Hepatocyte (in vitro differentiated cells): ENCODE results near the gene ANKRD1. TPM values are rescaled to one million over a fixed set of nuclear protein-coding genes. Genes with fewer than 3 reads are reported as not detected.

Experiments
- DNase-seq: peaks from one replicate; pipeline ENCODE4 v3.0.0-alpha.2; 2016; ENCODE audit warnings: low spot score
- H2AFZ ChIP-seq: fragments of 200-600 bp; sonication (generic); 2 replicates; pipeline ENCODE4 v1.6.0; 2016; ENCODE audit warnings: antibody characterized with exemption, mild to moderate bottlenecking
- H3K27ac ChIP-seq: fragments of 200-600 bp; sonication (generic); 2 replicates; pipeline ENCODE4 v1.5.1; 2016; ENCODE audit warnings: mild to moderate bottlenecking
- H3K27me3 ChIP-seq: fragments of 200-600 bp; sonication (generic); 2 replicates; pipeline ENCODE4 v1.6.1; 2016
- H3K36me3 ChIP-seq: fragments of 200-600 bp; sonication (generic); replicated peaks from 2 replicates; pipeline ENCODE4 v1.5.1; 2016; ENCODE audit warnings: low read depth; ENCODE audit not compliant: insufficient read depth
- H3K4me1 ChIP-seq: fragments of 200-600 bp; sonication (generic); 2 replicates; pipeline ENCODE4 v1.5.1; 2016; ENCODE audit warnings: mild to moderate bottlenecking, moderate library complexity; ENCODE audit not compliant: insufficient read depth
- H3K4me2 ChIP-seq: fragments of 200-600 bp; sonication (generic); 2 replicates; pipeline ENCODE4 v1.6.0; 2016
- H3K4me3 ChIP-seq: fragments of 200-600 bp; sonication (generic); 2 replicates; pipeline ENCODE4 v1.5.1; 2016; ENCODE audit warnings: mild to moderate bottlenecking
- H3K79me2 ChIP-seq: fragments of 200-600 bp; sonication (generic); 2 replicates; pipeline ENCODE4 v1.6.0; 2017; ENCODE audit warnings: mild to moderate bottlenecking
- H3K9me2 ChIP-seq: fragments of 200-600 bp; sonication (generic); replicated peaks from 2 replicates; pipeline ENCODE4 v1.6.0; 2017; ENCODE audit warnings: mild to moderate bottlenecking; ENCODE audit not compliant: insufficient read depth
- H3K9me3 ChIP-seq: fragments of 200-600 bp; sonication (generic); 2 replicates; pipeline ENCODE4 v1.5.1; 2016; ENCODE audit warnings: low read depth, mild to moderate bottlenecking
- H4K20me1 ChIP-seq: fragments of 200-600 bp; sonication (generic); 2 replicates; pipeline ENCODE4 v1.6.0; 2016; ENCODE audit warnings: mild to moderate bottlenecking; ENCODE audit not compliant: insufficient read depth, poor library complexity, severe bottlenecking
- EZH2 ChIP-seq: fragments of 200-600 bp; sonication (generic); IDR thresholded peaks from 2 replicates; pipeline ENCODE4 v1.6.1; 2016; ENCODE audit warnings: antibody characterized with exemption, mild to moderate bottlenecking, borderline replicate concordance
- EZH2phosphoT487 ChIP-seq: fragments of 200-600 bp; sonication (generic); IDR thresholded peaks from one replicate; pipeline ENCODE4 v1.6.1; 2018; ENCODE audit warnings: antibody characterized with exemption, mild to moderate bottlenecking, low read depth, moderate library complexity; ENCODE audit not compliant: unreplicated experiment, severe bottlenecking
- WGBS: methylation state at CpG from one replicate; pipeline ENCODE4 v1.1.6; 2016; ENCODE audit warnings: low lambda C conversion rate; ENCODE audit errors: missing lambda C conversion rate; 5-methylcytosine and 5-hydroxymethylcytosine counted together
- polyA plus RNA-seq: library from polyadenylated mRNA; unstranded; fragments of >200 nt; fragmentation: Nextera tagmentation; extraction: Ambion mirVana; gene quantifications from 2 replicates; pipeline ENCODE4 v1.2.1, GENCODE V29; 2016
- total RNA-seq: library from RNA; depleted of rRNA; stranded (reverse); fragments of >200 nt; gene quantifications from 2 replicates; pipeline ENCODE4 v1.2.3, GENCODE V29; 2014
- TF ChIP-seq, protein P1 (sequence below): fragments of 200-600 bp; sonication (generic); IDR thresholded peaks from 2 replicates; pipeline ENCODE4 v1.5.1; 2016; ENCODE audit warnings: antibody characterized with exemption, mild to moderate bottlenecking; ENCODE audit not compliant: poor library complexity

The ANKRD1 gene
- total and polyA plus RNA-seq, 2 experiments from 2014 or later, result 43.4 to 105 TPM

DNA sequence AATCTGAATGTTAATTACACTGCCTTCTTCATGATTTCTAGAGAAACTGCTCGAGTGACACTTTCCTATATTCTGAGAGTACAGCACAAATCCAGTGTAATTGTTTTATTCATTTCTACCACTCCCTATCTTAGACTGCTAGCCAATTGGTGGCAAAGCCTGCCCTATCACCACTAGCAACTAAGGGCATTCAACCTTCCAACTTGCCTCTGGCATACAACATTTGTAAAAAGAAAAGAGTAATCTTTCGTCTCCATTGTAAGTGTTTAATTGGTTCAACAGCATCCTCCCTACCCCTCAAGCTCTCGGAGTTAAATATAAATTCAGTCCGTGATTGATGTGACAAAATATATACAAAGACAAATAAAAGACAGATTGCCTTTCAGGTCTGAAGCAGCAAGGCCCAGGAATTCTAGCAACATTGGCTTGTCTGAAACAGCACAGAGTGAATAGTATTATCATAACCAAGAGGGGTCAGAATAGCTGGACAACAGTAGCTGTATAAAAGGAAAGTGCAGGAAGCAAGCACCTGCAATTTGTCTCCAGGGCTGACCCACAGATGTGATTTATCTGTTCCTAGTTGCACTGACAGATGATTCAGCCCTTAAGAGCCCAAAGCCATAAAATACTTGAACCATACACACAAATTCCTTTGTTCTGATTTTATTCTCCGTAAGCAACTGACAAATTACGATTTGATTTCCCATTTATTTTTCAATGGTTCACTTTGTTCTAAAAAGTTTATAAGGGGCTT is 47.6 kb upstream of the ANKRD1 start:
- Histone ChIP-seq H3K27me3 (no peaks in the 10 kb centered on the region), H4K20me1 (no peaks in the 10 kb centered on the region), H3K9me3 (no peaks in the 10 kb centered on the region), H3K9me2 (no peaks in the 10 kb centered on the region), H3K79me2 (no peaks in the 10 kb centered on the region), H3K27ac (no peak overlapping the region), H3K4me1 (no peaks in the 10 kb centered on the region), H3K4me2 (no peak overlapping the region), H3K36me3 (no peaks in the 10 kb centered on the region), H2AFZ (no peak overlapping the region), H3K4me3 (no peak overlapping the region)
- no peak for DNase-seq
- TF ChIP-seq EZH2 (no peak), EZH2phosphoT487 (no peak)
- TF ChIP-seq, protein P1, sequence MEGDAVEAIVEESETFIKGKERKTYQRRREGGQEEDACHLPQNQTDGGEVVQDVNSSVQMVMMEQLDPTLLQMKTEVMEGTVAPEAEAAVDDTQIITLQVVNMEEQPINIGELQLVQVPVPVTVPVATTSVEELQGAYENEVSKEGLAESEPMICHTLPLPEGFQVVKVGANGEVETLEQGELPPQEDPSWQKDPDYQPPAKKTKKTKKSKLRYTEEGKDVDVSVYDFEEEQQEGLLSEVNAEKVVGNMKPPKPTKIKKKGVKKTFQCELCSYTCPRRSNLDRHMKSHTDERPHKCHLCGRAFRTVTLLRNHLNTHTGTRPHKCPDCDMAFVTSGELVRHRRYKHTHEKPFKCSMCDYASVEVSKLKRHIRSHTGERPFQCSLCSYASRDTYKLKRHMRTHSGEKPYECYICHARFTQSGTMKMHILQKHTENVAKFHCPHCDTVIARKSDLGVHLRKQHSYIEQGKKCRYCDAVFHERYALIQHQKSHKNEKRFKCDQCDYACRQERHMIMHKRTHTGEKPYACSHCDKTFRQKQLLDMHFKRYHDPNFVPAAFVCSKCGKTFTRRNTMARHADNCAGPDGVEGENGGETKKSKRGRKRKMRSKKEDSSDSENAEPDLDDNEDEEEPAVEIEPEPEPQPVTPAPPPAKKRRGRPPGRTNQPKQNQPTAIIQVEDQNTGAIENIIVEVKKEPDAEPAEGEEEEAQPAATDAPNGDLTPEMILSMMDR, result no peak
- WGBS, result 45% methylated on average over 6 of the region's 6 CpGs

DNA sequence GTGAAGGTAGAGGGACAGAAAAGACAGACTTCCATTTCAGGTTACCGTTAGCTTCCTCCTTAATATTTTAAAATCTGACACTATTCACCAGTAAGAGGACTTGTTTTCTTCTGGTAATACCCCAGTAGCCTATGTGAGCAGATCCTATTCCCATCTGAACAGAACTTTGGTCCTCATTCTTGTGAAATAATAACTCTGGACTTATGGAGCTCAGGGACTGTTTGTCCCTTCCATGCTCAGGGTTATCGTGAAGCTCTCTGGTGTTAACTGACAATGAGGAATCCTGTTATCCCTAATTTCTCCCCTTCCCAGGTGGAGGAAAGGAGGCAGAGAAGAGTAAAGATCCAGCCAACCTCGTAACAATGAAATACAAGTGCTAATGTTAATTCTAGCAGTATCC is 47.0 kb upstream of the ANKRD1 start:
- TF ChIP-seq, protein P1, result no peak
- TF ChIP-seq EZH2phosphoT487 (no peak), EZH2 (no peak)

DNA sequence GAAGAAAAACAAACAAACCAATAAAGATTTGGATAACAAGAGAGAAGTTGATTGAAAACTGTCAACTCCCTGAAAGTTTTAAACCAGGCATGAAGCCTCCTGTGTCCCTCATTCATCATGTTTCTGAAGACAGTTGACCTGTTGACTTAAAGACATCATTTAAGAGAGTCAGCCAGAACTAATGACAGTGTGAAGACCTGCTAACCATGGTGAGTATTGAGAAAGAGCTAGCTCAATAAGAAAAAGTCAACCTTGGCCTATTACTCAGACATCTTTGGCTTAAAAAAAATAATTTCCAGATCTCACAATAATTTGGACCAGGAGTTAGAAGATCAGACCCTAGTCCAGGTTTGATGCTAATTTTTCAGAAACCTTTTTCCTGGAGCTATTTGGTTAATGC is 45.3 kb upstream of the ANKRD1 start:
- Histone ChIP-seq H2AFZ (no peak overlapping the region), H3K36me3 (no peaks in the 10 kb centered on the region), H3K4me2 (no peak overlapping the region), H3K27ac (no peak overlapping the region), H3K79me2 (no peaks in the 10 kb centered on the region), H3K4me1 (no peaks in the 10 kb centered on the region), H4K20me1 (no peaks in the 10 kb centered on the region), H3K9me2 (no peaks in the 10 kb centered on the region), H3K9me3 (no peaks in the 10 kb centered on the region), H3K4me3 (no peak overlapping the region), H3K27me3 (no peaks in the 10 kb centered on the region)
- no peak for TF ChIP-seq EZH2
- TF ChIP-seq, protein P1, result no peak
- no peak for TF ChIP-seq EZH2phosphoT487
- DNase-seq, result no peak

More for the DNA sequence above, 47.0 kb upstream of the ANKRD1 start:
- Histone ChIP-seq H3K4me1 (no peaks in the 10 kb centered on the region), H4K20me1 (no peaks in the 10 kb centered on the region), H3K9me3 (no peaks in the 10 kb centered on the region), H3K27me3 (no peaks in the 10 kb centered on the region), H2AFZ (no peak overlapping the region), H3K4me3 (no peak overlapping the region), H3K27ac (no peak overlapping the region), H3K79me2 (no peaks in the 10 kb centered on the region), H3K36me3 (no peaks in the 10 kb centered on the region), H3K9me2 (no peaks in the 10 kb centered on the region), H3K4me2 (no peak overlapping the region)
- DNase-seq, result no peak
- WGBS, result 89% methylated on average over 3 of the region's 3 CpGs
